PFSK-1 (cell line): ENCODE results near the gene UBXN2A.

ENCODE experiments used
- FOXP2 ChIP-seq: optimal IDR thresholded peaks from 2 replicates; pipeline ENCODE3; 2011; ENCODE audit warnings: borderline replicate concordance, control low read depth, inconsistent platforms; ENCODE audit not compliant: insufficient read depth; ENCODE audit errors: extremely low read length, extremely low read depth
- POLR2AphosphoS5 ChIP-seq: IDR thresholded peaks from 2 replicates; pipeline ENCODE4 v1.6.1; 2012; ENCODE audit warnings: low read depth, mild to moderate bottlenecking, control low read depth, low read length, moderate library complexity
- SIN3A ChIP-seq: IDR thresholded peaks from 2 replicates; pipeline ENCODE4 v1.6.1; 2012; ENCODE audit warnings: mild to moderate bottlenecking, low read length, moderate library complexity, borderline replicate concordance; ENCODE audit not compliant: insufficient read depth
- TAF1 ChIP-seq: IDR thresholded peaks from 2 replicates; pipeline ENCODE4 v1.6.1; 2012; ENCODE audit warnings: low read length, control low read depth, borderline replicate concordance; ENCODE audit not compliant: insufficient read depth
- TF ChIP-seq, protein P1 (sequence below), 2 experiments: IDR thresholded peaks; 2 replicates each; pipeline versions ENCODE4 v1.6.1 to v1.8.0; 2011 to 2012; ENCODE audit warnings: low read depth in 2 of 2, low read length in 2 of 2, control low read depth in 1 of 2, inconsistent platforms in 1 of 2, mild to moderate bottlenecking in 1 of 2, moderate library complexity in 1 of 2; ENCODE audit not compliant: insufficient read depth in 1 of 2

Gene UBXN2A

DNA sequence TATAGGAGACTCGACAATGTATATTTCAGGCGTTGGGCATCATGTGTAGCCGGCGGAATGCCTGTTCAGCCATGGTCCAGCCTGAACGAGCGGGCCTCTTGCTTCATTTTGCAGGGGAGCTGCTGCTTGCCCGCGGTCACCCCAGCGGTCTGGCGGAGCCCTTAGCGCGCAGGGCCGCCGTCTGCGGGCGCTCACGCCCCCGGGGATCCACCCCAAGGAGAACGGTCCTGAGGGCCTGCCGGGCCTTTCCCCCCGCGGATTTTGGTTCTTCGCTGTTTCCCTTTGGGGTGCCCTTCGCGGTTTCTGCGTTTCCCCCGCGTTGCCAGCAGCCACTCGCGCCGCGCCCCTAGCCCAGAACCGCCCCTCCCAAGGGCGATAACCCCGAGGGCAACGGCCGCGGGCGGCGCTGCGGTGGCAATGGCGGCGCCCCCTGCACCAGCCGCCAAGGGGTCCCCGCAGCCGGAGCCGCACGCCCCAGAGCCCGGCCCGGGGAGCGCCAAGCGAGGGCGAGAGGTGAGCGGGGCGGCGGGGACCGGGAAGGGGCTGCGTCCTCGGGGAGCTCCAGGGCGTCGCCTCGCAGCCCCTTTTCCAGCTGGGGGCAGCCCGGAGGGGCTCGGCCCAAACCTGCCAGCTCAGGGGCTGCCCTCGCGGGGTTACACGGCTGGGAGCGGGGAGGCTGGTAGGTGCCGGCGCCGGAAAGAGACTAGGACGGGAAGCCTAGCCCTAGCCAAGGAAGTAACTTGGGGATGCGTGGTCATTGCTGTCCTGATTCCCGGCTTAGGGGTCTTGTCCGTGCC is 69.6 kb downstream of the UBXN2A start, which contains the start of gene MFSD2B:
TSS of gene MFSD2B (plus strand) at position 406 of the 797 bp plus-strand sequence. CDS start at position 418, 12 bp downstream.
- TF ChIP-seq SIN3A: no peak
- TF ChIP-seq, protein P1, sequence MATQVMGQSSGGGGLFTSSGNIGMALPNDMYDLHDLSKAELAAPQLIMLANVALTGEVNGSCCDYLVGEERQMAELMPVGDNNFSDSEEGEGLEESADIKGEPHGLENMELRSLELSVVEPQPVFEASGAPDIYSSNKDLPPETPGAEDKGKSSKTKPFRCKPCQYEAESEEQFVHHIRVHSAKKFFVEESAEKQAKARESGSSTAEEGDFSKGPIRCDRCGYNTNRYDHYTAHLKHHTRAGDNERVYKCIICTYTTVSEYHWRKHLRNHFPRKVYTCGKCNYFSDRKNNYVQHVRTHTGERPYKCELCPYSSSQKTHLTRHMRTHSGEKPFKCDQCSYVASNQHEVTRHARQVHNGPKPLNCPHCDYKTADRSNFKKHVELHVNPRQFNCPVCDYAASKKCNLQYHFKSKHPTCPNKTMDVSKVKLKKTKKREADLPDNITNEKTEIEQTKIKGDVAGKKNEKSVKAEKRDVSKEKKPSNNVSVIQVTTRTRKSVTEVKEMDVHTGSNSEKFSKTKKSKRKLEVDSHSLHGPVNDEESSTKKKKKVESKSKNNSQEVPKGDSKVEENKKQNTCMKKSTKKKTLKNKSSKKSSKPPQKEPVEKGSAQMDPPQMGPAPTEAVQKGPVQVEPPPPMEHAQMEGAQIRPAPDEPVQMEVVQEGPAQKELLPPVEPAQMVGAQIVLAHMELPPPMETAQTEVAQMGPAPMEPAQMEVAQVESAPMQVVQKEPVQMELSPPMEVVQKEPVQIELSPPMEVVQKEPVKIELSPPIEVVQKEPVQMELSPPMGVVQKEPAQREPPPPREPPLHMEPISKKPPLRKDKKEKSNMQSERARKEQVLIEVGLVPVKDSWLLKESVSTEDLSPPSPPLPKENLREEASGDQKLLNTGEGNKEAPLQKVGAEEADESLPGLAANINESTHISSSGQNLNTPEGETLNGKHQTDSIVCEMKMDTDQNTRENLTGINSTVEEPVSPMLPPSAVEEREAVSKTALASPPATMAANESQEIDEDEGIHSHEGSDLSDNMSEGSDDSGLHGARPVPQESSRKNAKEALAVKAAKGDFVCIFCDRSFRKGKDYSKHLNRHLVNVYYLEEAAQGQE (IDR thresholded peaks at IDR 0.05; ENCODE audit: insufficient read depth in 1 of 2, low read depth in 2 of 2, low read length in 2 of 2): no peak
- TF ChIP-seq FOXP2: no peak
- TF ChIP-seq POLR2AphosphoS5: no peak
- TF ChIP-seq TAF1: no peak

DNA sequence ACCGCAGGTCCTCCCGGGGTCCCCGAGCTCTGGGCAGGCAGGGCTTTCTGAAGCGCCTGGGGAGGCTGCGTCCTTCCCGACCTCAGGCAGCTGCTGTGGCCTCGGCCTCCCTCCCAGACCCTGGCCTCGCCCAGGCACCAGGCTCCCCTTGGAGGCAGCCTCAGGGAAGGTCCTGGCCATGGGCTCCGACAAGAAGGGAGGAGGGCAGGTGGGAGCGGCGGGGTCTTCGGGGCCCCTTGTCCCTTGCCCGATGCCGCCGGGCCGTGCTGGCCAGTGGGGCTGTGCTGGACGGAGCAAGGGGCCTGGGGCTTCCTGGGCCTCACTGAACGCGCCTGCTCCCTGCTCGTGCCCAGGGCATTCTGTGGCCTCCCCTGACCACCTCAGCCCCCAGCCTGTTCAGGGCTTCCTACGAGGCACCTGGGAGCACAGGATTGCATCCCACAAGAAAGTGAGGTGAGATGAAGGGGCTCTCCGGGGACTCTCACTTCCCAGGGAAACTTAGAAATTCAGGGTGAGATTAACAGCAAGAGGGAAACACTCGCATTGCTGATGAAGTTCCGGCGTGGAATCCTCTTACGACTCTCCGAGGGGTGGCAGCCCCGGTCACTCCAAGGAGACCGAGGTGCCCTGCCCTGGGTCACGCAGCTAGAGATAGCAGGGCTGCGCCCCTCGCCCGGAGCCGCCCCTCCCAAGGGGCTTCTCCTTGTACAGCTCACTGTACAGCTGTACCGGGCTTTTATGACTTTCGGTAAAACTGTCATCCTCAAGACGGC is 70.4 kb downstream of the UBXN2A start:
- TF ChIP-seq TAF1 (no peak), FOXP2 (no peak), POLR2AphosphoS5 (no peak), SIN3A (no peak)
- TF ChIP-seq, protein P1 (IDR thresholded peaks at IDR 0.05; ENCODE audit: insufficient read depth in 1 of 2, low read depth in 2 of 2, low read length in 2 of 2): no peak

DNA sequence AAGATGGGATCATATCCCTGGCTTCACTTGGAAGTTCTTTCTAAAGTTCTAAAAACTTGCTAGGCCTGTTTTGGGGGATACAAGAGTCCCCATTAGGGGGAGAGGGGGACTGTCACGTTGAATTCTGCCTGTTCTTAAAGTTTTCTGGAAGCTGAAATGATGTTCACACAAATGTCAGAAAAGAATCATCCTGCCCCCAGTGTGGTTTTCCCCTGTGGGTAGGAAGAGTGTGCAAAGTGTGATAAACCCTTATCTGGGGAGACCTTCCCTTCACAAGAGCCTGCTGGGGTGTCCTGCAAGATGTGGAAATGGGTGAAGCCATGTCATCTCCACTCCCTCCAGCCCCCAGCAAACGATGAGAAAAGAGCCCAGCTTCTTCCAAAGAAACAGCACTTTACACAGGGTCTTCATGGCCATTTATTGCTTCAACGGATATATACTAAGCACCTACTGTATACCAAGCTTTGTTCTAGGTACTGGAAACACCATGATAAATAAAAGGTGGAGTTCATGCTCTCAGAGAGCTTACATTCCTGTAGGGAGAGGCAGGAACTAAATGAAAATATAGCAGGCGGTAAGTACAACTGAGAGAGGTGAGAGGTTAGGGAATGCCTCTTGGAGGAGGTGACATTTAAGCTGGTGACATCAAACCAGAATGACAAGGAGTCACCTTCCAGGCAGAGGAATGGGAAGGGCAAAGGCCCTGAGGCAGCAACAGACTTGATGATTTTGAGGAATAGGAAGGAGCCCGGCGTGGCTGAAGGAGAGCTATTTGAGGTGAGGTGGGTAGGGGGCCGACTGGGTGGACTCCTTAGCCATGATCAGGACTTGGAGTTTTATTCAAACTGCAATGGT is 71.2 kb downstream of the UBXN2A start:
- TF ChIP-seq, protein P1 (IDR thresholded peaks at IDR 0.05; ENCODE audit: insufficient read depth in 1 of 2, low read depth in 2 of 2, low read length in 2 of 2): no peak
- TF ChIP-seq TAF1 (no peak), FOXP2 (no peak), POLR2AphosphoS5 (no peak), SIN3A (no peak)

DNA sequence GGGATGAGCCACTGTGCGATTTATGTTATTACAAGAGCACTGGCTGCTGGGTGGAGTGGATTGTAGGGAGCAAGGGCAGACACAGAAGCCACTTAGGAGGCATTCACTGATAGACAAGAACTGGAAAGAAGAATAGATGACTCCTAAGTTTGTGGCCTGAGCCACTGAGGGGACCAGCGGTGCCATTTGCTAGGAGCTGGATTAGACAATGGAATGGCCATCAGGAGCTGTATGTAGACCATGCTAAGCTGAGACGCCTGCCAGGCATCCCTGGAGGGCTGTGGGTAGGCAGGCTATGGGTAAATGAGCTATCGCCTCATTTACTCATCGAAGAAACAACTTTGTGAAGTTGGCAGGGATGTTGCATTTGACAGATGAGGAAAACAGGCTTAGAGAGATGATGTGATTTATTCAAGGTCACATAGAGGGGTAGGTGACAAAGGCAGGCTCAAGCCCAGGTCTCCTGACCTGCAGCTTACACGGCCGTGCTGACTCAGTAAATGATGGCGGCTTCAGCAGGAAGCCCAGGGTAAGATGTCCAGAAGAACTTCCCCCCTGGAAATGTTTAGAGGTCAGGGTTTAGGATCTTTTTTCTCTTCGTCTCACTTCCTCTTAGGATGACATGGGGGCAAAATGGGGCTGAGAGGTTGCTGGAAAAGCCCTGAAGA is 72.4 kb downstream of the UBXN2A start:
- TF ChIP-seq FOXP2: no peak

DNA sequence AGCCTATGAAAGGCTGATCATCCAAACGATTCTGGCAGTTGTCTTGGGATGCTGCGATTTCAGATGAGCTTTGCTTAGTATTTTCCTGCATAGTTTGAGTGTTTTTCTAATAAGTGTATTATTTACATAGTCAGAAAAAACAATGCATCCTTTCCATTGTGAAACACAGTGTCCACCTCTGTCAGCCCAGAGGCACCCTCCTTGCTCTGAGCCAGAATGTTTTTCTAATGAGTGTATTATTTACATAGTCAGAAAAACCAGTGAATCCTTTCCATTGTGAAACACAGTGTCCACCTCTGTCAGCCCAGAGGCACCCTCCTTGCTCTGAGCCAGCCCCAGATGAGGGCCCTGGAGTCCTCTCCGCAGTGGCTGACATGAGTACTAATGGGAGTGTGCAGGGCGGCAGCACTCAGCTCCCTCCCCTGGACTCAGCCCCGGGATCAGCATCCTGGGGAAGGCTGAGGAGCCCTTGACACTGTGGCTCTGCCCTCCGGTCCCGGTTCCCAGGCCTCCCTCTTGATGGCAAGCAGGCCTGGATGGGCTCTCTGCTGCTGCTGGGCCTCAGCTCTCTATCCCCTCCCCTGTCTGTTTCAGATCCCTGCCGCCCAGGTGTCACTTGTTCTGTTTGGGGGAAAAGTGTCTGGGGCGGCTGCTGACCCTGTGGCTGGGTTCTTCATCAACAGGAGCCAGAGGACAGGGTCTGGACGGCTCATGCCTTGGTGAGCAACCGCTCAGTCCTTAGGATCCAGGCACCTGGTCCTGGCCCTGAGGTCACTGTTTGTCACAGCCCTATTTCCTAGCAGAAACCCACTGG is 75.5 kb downstream of the UBXN2A start:
- TF ChIP-seq FOXP2 (no peak), POLR2AphosphoS5 (no peak), TAF1 (no peak), SIN3A (no peak)
- TF ChIP-seq, protein P1 (IDR thresholded peaks at IDR 0.05; ENCODE audit: insufficient read depth in 1 of 2, low read depth in 2 of 2, low read length in 2 of 2): no peak
